ENCODE results near the gene CRACR2B.

CRACR2B gene

GRCh38 chr11:859394-860131, 31.8 kb downstream of the CRACR2B start (continued):
- 0 out of 2 replicates have a peak, but pooled peaks have one; percentile 19 for TF ChIP-seq ZNF398 (tag by site-specific recombination; IDR thresholded peaks at IDR 0.05)
- TF ChIP-seq GLIS1 (tag by site-specific recombination; IDR thresholded peaks at IDR 0.05), result peak; percentile 92
- TF ChIP-seq ZNF341 (tag by site-specific recombination; IDR thresholded peaks at IDR 0.05; ENCODE audit: low read depth), result peak; percentile 86
- peak; percentile 17; the same call in 1 of the 2 replicates for TF ChIP-seq ZFHX2 (tag by site-specific recombination; conservative IDR thresholded peaks at IDR 0.05)
- 0 out of 2 replicates have a peak, but pooled peaks have one; percentile 10 for TF ChIP-seq IKZF3 (tag by site-specific recombination; IDR thresholded peaks at IDR 0.05)
- no peak for TF ChIP-seq ZNF280C (tag by site-specific recombination; IDR thresholded peaks at IDR 0.05)
- no peak for TF ChIP-seq SCRT2 (tag by site-specific recombination; IDR thresholded peaks at IDR 0.05)
- TF ChIP-seq GLI2 (tag by site-specific recombination; IDR thresholded peaks at IDR 0.05; ENCODE audit: borderline replicate concordance, low read depth), result no peak
- TF ChIP-seq ZNF670 (tag by site-specific recombination; IDR thresholded peaks at IDR 0.05; ENCODE audit: low read depth), result no peak
- TF ChIP-seq ZNF623 (tag by site-specific recombination; IDR thresholded peaks at IDR 0.05), result no peak
- TF ChIP-seq CTCF (tag by site-specific recombination; IDR thresholded peaks at IDR 0.05), result 0 out of 2 replicates have a peak, but pooled peaks have one; percentile 8
- TF ChIP-seq WT1 (tag by site-specific recombination; IDR thresholded peaks at IDR 0.05), result 0 out of 2 replicates have a peak, but pooled peaks have one; percentile 25
- peak; percentile 89 for TF ChIP-seq ZBTB10 (tag by site-specific recombination; IDR thresholded peaks at IDR 0.05)

- Histone ChIP-seq H3K36me3 (ENCODE audit: control insufficient read depth in 2 of 2, insufficient read depth in 1 of 2, low read length in 2 of 2) (no peaks in the 10 kb centered on the region), H3K27ac (ENCODE audit: extremely low read depth, low read depth, low read length) (no peak overlapping the region; the same call in 1 of the 2 replicates), H3K9me3 (ENCODE audit: control insufficient read depth, insufficient read depth, low read depth, low read length) (no peaks in the 10 kb centered on the region), H3K4me3 (ENCODE audit: low read depth, low read length) (no peak overlapping the region), H3K4me1 (ENCODE audit: control insufficient read depth, insufficient read depth, low read length) (no peaks in the 10 kb centered on the region)
- ChIA-PET POLR2A (interaction anchor here (0.6 to 1.8 kb wide), 5 partner anchors 16 to 107 kb away, joined by 3 to 11 read pairs (median 3); partner anchors contain the start of gene TSPAN4), CTCF (interaction anchor here (0.7 to 1.6 kb wide), 4 partner anchors 12 to 342 kb away, joined by 3 to 5 read pairs (median 3); no protein-coding TSS in a partner anchor)
- no peak for TF ChIP-seq PRDM2 (tag by site-specific recombination; IDR thresholded peaks at IDR 0.05; ENCODE audit: borderline replicate concordance)
- 0 out of 2 replicates have a peak, but pooled peaks have one; percentile 16 for TF ChIP-seq KLF8 (tag by site-specific recombination; IDR thresholded peaks at IDR 0.05)
- TF ChIP-seq ZNF510 (tag by site-specific recombination; IDR thresholded peaks at IDR 0.05; ENCODE audit: insufficient replicate concordance), result no peak
- TF ChIP-seq ZNF248 (tag by site-specific recombination; IDR thresholded peaks at IDR 0.05), result no peak
- TF ChIP-seq ZNF843 (tag by site-specific recombination; IDR thresholded peaks at IDR 0.05), result 0 out of 2 replicates have a peak, but pooled peaks have one; percentile 3
- 0 out of 2 replicates have a peak, but pooled peaks have one; percentile 13 for TF ChIP-seq GLIS1 (tag by site-specific recombination; IDR thresholded peaks at IDR 0.05)
Observed at GRCh38 chr11:860234-861104, 32.8 kb downstream of the CRACR2B start.

All from HEK293 (cell line).